GM23338 (cell line): ENCODE results near the gene DIDO1. TPM values are rescaled to one million over a fixed set of nuclear protein-coding genes. Genes with fewer than 3 reads are reported as not detected.

ENCODE experiments used
- ATAC-seq: fragments of 200-7000 bp; cut with Tn5 transposase; 3 replicates; pipeline ENCODE4 v1.9.1; 2020
- DNase-seq: peaks from one replicate; pipeline ENCODE4 v3.0.0-alpha.2; 2015; ENCODE audit warnings: low spot score
- H2AFZ ChIP-seq: fragments of 200-600 bp; sonication (generic); 2 replicates; pipeline ENCODE4 v1.8.0; 2016; ENCODE audit warnings: antibody characterized with exemption, mild to moderate bottlenecking, moderate library complexity
- H3F3A ChIP-seq: fragments of 200-600 bp; sonication (generic); replicated peaks from 2 replicates; pipeline ENCODE4 v1.8.0; 2017; ENCODE audit warnings: antibody characterized with exemption, mixed run types, low read depth
- H3K27ac ChIP-seq: fragments of 200-600 bp; sonication (generic); 2 replicates; pipeline ENCODE4 v1.6.1; 2016; ENCODE audit warnings: low read depth
- H3K27me3 ChIP-seq: fragments of 200-600 bp; sonication (generic); 2 replicates; pipeline ENCODE4 v1.8.0; 2016; ENCODE audit warnings: mild to moderate bottlenecking, mixed run types, moderate library complexity; ENCODE audit not compliant: insufficient read depth
- H3K36me3 ChIP-seq: fragments of 200-600 bp; sonication (generic); 2 replicates; pipeline ENCODE4 v1.8.0; 2016; ENCODE audit warnings: mild to moderate bottlenecking; ENCODE audit not compliant: insufficient read depth
- H3K4me1 ChIP-seq: fragments of 200-600 bp; sonication (generic); 2 replicates; pipeline ENCODE4 v1.8.0; 2016; ENCODE audit warnings: mild to moderate bottlenecking, moderate library complexity; ENCODE audit not compliant: insufficient read depth
- H3K4me2 ChIP-seq: fragments of 200-600 bp; sonication (generic); 2 replicates; pipeline ENCODE4 v1.7.1; 2017; ENCODE audit warnings: mixed run types
- H3K4me3 ChIP-seq: fragments of 200-600 bp; sonication (generic); 2 replicates; pipeline ENCODE4 v1.6.1; 2016; ENCODE audit warnings: mixed run types
- H3K79me2 ChIP-seq: fragments of 200-600 bp; sonication (generic); replicated peaks from 2 replicates; pipeline ENCODE4 v1.8.0; 2017; ENCODE audit warnings: mild to moderate bottlenecking; ENCODE audit not compliant: insufficient read depth
- H3K9me2 ChIP-seq: fragments of 200-600 bp; sonication (generic); 2 replicates; pipeline ENCODE4 v1.8.0; 2017; ENCODE audit not compliant: insufficient read depth
- H4K20me1 ChIP-seq: fragments of 200-600 bp; sonication (generic); replicated peaks from 2 replicates; pipeline ENCODE4 v1.8.0; 2017; ENCODE audit warnings: mild to moderate bottlenecking; ENCODE audit not compliant: insufficient read depth
- H3K27ac Mint-ChIP-seq: 2 replicates; pipeline ENCODE4 v1.8.0; 2020; ENCODE audit warnings: inconsistent platforms, mild to moderate bottlenecking, moderate library complexity, mixed read lengths
- H3K27me3 Mint-ChIP-seq: 3 replicates; pipeline ENCODE4 v1.8.0; 2022; ENCODE audit warnings: low read depth, mild to moderate bottlenecking, moderate library complexity, mixed read lengths, inconsistent platforms; ENCODE audit not compliant: insufficient read depth, poor library complexity
- H3K36me3 Mint-ChIP-seq: 3 replicates; pipeline ENCODE4 v1.8.0; 2021; ENCODE audit warnings: low read depth, mild to moderate bottlenecking, inconsistent platforms, moderate library complexity, mixed read lengths
- H3K4me1 Mint-ChIP-seq: 3 replicates; pipeline ENCODE4 v1.8.0; 2020; ENCODE audit warnings: mild to moderate bottlenecking, inconsistent platforms, mixed read lengths
- H3K4me3 Mint-ChIP-seq: 3 replicates; pipeline ENCODE4 v1.8.0; 2021; ENCODE audit warnings: moderate library complexity, mild to moderate bottlenecking, inconsistent platforms, mixed read lengths
- H3K9me3 Mint-ChIP-seq: 3 replicates; pipeline ENCODE4 v1.8.0; 2020; ENCODE audit warnings: moderate library complexity, mild to moderate bottlenecking, inconsistent platforms, mixed read lengths
- CREB1 ChIP-seq: fragments of 250-450 bp; sonication (Bioruptor Pico); IDR thresholded peaks from 2 replicates; pipeline ENCODE4 v1.5.0; 2020; ENCODE audit warnings: low read depth, mild to moderate bottlenecking, moderate library complexity
- EZH2 ChIP-seq: fragments of 200-600 bp; sonication (generic); IDR thresholded peaks from one replicate; pipeline ENCODE4 v1.8.0; 2017; ENCODE audit warnings: antibody characterized with exemption, mild to moderate bottlenecking, low read depth; ENCODE audit not compliant: unreplicated experiment
- EZH2phosphoT487 ChIP-seq: fragments of 200-600 bp; sonication (generic); IDR thresholded peaks from one replicate; pipeline ENCODE4 v1.8.1; 2018; ENCODE audit warnings: antibody characterized with exemption; ENCODE audit not compliant: unreplicated experiment
- JUNB ChIP-seq: IDR thresholded peaks from one replicate; pipeline ENCODE4 v1.6.1; 2016; ENCODE audit warnings: antibody characterized with exemption; ENCODE audit not compliant: unreplicated experiment
- NANOG ChIP-seq: IDR thresholded peaks from 2 replicates; pipeline ENCODE4 v1.6.1; 2016; ENCODE audit warnings: antibody characterized with exemption, borderline replicate concordance
- POLR2AphosphoS5 ChIP-seq: IDR thresholded peaks from 2 replicates; pipeline ENCODE4 v1.6.1; 2016; ENCODE audit warnings: antibody characterized with exemption, low read depth
- REST ChIP-seq: IDR thresholded peaks from one replicate; pipeline ENCODE4 v1.6.1; 2018; ENCODE audit warnings: antibody characterized with exemption; ENCODE audit not compliant: unreplicated experiment
- STAT1 ChIP-seq: IDR thresholded peaks from one replicate; pipeline ENCODE4 v1.6.1; 2016; ENCODE audit warnings: antibody characterized with exemption; ENCODE audit not compliant: unreplicated experiment
- ZNF114 ChIP-seq: fragments of 250-450 bp; sonication (Bioruptor Pico); IDR thresholded peaks from 2 replicates; pipeline ENCODE4 v1.5.0; 2020; ENCODE audit warnings: mild to moderate bottlenecking, moderate library complexity
- ZNF331 ChIP-seq: fragments of 250-450 bp; sonication (Bioruptor Pico); IDR thresholded peaks from 2 replicates; pipeline ENCODE4 v1.5.0; 2020; ENCODE audit warnings: low read depth, mild to moderate bottlenecking, moderate library complexity
- ZNF462 ChIP-seq: fragments of 250-450 bp; sonication (Bioruptor Pico); IDR thresholded peaks from 2 replicates; pipeline ENCODE4 v1.5.0; 2020; ENCODE audit warnings: mild to moderate bottlenecking, moderate library complexity
- polyA plus RNA-seq: library from polyadenylated mRNA; unstranded; fragments of >200 nt; fragmentation: Nextera tagmentation; extraction: Ambion mirVana; gene quantifications from 2 replicates; pipeline ENCODE4 v1.2.1, GENCODE V29; 2016
- total RNA-seq: library from RNA; depleted of rRNA; stranded (reverse); fragments of >200 nt; shearing (Covaris generic); gene quantifications from 2 replicates; pipeline ENCODE4 v1.2.3, GENCODE V29; 2014
- TF ChIP-seq, protein P1 (sequence below), 2 experiments: fragments of 200-600 bp in 1 of 2; sonication (generic) in 1 of 2; conservative IDR thresholded peaks; 2 replicates each; pipeline versions ENCODE4 v1.5.1 to v1.6.1; 2016 to 2017; ENCODE audit warnings: antibody characterized with exemption in 2 of 2, low read depth in 2 of 2, mild to moderate bottlenecking in 2 of 2, moderate library complexity in 1 of 2
- TF ChIP-seq, protein P2 (sequence below): IDR thresholded peaks from 2 replicates; pipeline ENCODE4 v1.6.1; 2016; ENCODE audit warnings: antibody characterized with exemption

The DIDO1 gene
- total and polyA plus RNA-seq, 2 experiments from 2014 or later, result 72.4 to 162 TPM

GRCh38 chr20:62935968-62936585, 9.8 kb upstream of the DIDO1 start:
- no peak overlapping the region for H2AFZ ChIP-seq
- Mint-ChIP-seq H3K36me3 (peaks cover 15% of the 10 kb centered on the region), H3K4me3 (no peak overlapping the region), H3K27ac (no peak overlapping the region), H3K9me3 (peaks cover 3% of the 10 kb centered on the region; the same call in 1 of the 3 replicates), H3K4me1 (peaks cover 23% of the 10 kb centered on the region), H3K27me3 (peaks cover 11% of the 10 kb centered on the region)
- no peaks in the 10 kb centered on the region for H3K9me2 ChIP-seq
- H4K20me1 ChIP-seq, result peaks cover 63% of the 10 kb centered on the region
- no peaks in the 10 kb centered on the region for H3K27me3 ChIP-seq
- peak overlapping the region; percentile 94 for H3K27ac ChIP-seq
- DNase-seq (no peak), ATAC-seq (no peak)
- H3F3A ChIP-seq, result peaks cover 48% of the 10 kb centered on the region
- peak overlapping the region; percentile 97 for H3K4me2 ChIP-seq
- peaks cover 95% of the 10 kb centered on the region for H3K79me2 ChIP-seq
- no peak for TF ChIP-seq STAT1
- no peak for TF ChIP-seq ZNF114 (CRISPR knock-in tag)
- TF ChIP-seq, protein P1, sequence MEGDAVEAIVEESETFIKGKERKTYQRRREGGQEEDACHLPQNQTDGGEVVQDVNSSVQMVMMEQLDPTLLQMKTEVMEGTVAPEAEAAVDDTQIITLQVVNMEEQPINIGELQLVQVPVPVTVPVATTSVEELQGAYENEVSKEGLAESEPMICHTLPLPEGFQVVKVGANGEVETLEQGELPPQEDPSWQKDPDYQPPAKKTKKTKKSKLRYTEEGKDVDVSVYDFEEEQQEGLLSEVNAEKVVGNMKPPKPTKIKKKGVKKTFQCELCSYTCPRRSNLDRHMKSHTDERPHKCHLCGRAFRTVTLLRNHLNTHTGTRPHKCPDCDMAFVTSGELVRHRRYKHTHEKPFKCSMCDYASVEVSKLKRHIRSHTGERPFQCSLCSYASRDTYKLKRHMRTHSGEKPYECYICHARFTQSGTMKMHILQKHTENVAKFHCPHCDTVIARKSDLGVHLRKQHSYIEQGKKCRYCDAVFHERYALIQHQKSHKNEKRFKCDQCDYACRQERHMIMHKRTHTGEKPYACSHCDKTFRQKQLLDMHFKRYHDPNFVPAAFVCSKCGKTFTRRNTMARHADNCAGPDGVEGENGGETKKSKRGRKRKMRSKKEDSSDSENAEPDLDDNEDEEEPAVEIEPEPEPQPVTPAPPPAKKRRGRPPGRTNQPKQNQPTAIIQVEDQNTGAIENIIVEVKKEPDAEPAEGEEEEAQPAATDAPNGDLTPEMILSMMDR (conservative IDR thresholded peaks at IDR 0.05; ENCODE audit: low read depth in 2 of 2), result no peak
- TF ChIP-seq NANOG, result no peak
- TF ChIP-seq CREB1 (CRISPR knock-in tag), result no peak
- no peak for TF ChIP-seq EZH2phosphoT487
- TF ChIP-seq ZNF331 (CRISPR knock-in tag), result no peak
- no peak for TF ChIP-seq JUNB
- TF ChIP-seq, protein P2, sequence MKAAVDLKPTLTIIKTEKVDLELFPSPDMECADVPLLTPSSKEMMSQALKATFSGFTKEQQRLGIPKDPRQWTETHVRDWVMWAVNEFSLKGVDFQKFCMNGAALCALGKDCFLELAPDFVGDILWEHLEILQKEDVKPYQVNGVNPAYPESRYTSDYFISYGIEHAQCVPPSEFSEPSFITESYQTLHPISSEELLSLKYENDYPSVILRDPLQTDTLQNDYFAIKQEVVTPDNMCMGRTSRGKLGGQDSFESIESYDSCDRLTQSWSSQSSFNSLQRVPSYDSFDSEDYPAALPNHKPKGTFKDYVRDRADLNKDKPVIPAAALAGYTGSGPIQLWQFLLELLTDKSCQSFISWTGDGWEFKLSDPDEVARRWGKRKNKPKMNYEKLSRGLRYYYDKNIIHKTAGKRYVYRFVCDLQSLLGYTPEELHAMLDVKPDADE, result no peak
- TF ChIP-seq POLR2AphosphoS5, result no peak
- no peak for TF ChIP-seq EZH2
- no peak for TF ChIP-seq REST
- TF ChIP-seq ZNF462 (CRISPR knock-in tag), result no peak
- H3K4me1 ChIP-seq, result peaks cover 73% of the 10 kb centered on the region
- H3K4me3 ChIP-seq, result peak overlapping the region; percentile 100
- peaks cover 26% of the 10 kb centered on the region for H3K36me3 ChIP-seq
